Esophagus squamous epithelium (tissue), 5 donors: ENCODE results near the gene CTNNA2. TPM values are rescaled to one million over a fixed set of nuclear protein-coding genes. Genes with fewer than 3 reads are reported as not detected.

Source experiments
- DNase-seq: peaks from one replicate; lab custom pipeline; 2025; lab: John Stamatoyannopoulos, UW
- H3K27ac ChIP-seq, 4 donors: fragments of 200-600 bp; sonication (generic); one replicate each; pipeline ENCODE4 v1.5.1; 2016 to 2019; ENCODE audit warnings: mild to moderate bottlenecking in 1 of 4
- H3K27me3 ChIP-seq, 4 donors: fragments of 200-600 bp; sonication (generic); 1 replicate in 3 of 4; 2 replicates in 1 of 4; pipeline versions ENCODE4 v1.5.1 to v1.6.0; 2017 to 2021; ENCODE audit warnings: antibody characterized with exemption in 1 of 4
- H3K36me3 ChIP-seq, 3 donors: fragments of 200-600 bp; sonication (generic); one replicate each; pipeline ENCODE4 v1.5.1; 2016 to 2019
- H3K4me1 ChIP-seq, 3 donors: fragments of 200-600 bp; sonication (generic); one replicate each; pipeline ENCODE4 v1.5.1; 2017 to 2019
- H3K4me3 ChIP-seq, 4 donors: fragments of 200-600 bp; sonication (generic); 1 replicate in 3 of 4; 2 replicates in 1 of 4; pipeline ENCODE4 v1.5.1; 2016 to 2019; ENCODE audit warnings: mild to moderate bottlenecking in 2 of 4, moderate library complexity in 1 of 4
- H3K9me3 ChIP-seq, 3 donors: fragments of 200-600 bp; sonication (generic); one replicate each; pipeline ENCODE4 v1.5.1; 2016 to 2019
- POLR2A ChIP-seq, 4 donors: fragments of 450-650 bp; IDR thresholded peaks; one replicate each; pipeline ENCODE4 v1.6.1; 2017; ENCODE audit warnings: antibody characterized with exemption in 4 of 4, mild to moderate bottlenecking in 4 of 4, moderate library complexity in 3 of 4
- WGBS, 2 donors: methylation state at CpG; one replicate each; pipeline ENCODE4 v1.1.5; 2018; 5-methylcytosine and 5-hydroxymethylcytosine counted together
- intact Hi-C: fragments of 100-400 bp; cut with DNase I; formaldehyde crosslinking; loops from one replicate; pipeline ENCODE4 v1.15.0; 2022
- total RNA-seq, 4 donors: library from RNA; depleted of rRNA; stranded (reverse); fragments of >200 nt; gene quantifications; one replicate each; pipeline ENCODE4 v1.1.0, GENCODE V29; 2016
- TF ChIP-seq, protein P1 (sequence below), 6 experiments: fragments of 450-650 bp in 4 of 6; fragments of 200-600 bp in 2 of 6; sonication (generic) in 2 of 6; IDR thresholded peaks; one replicate each; pipeline ENCODE4 v1.5.1; 2016 to 2019; ENCODE audit warnings: antibody characterized with exemption in 6 of 6, mild to moderate bottlenecking in 4 of 6, moderate library complexity in 4 of 6
- donor health status: DM: yes; HTN: yes; CAD: no.

The CTNNA2 gene
- total RNA-seq, 4 donors from 2014 or later, result not detected

GRCh38 chr2:79861059-79861374 is 348.2 kb downstream of the CTNNA2 start:
- intact Hi-C loops, result no loop called here
- WGBS, 2 donors, result 19 to 24% methylated on average over 1 of the region's 1 CpG
- Histone ChIP-seq H3K27ac (no peak overlapping the region), H3K4me1 (no peaks in the 10 kb centered on the region), H3K9me3 (no peaks in the 10 kb centered on the region), H3K4me3 (no peak overlapping the region), H3K27me3 (no peaks in the 10 kb centered on the region), H3K36me3 (no peaks in the 10 kb centered on the region)
- TF ChIP-seq POLR2A (IDR thresholded peaks at IDR 0.05), result no peak
- TF ChIP-seq, protein P1, sequence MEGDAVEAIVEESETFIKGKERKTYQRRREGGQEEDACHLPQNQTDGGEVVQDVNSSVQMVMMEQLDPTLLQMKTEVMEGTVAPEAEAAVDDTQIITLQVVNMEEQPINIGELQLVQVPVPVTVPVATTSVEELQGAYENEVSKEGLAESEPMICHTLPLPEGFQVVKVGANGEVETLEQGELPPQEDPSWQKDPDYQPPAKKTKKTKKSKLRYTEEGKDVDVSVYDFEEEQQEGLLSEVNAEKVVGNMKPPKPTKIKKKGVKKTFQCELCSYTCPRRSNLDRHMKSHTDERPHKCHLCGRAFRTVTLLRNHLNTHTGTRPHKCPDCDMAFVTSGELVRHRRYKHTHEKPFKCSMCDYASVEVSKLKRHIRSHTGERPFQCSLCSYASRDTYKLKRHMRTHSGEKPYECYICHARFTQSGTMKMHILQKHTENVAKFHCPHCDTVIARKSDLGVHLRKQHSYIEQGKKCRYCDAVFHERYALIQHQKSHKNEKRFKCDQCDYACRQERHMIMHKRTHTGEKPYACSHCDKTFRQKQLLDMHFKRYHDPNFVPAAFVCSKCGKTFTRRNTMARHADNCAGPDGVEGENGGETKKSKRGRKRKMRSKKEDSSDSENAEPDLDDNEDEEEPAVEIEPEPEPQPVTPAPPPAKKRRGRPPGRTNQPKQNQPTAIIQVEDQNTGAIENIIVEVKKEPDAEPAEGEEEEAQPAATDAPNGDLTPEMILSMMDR (IDR thresholded peaks at IDR 0.05), result no peak
- no peak for DNase-seq

DNA sequence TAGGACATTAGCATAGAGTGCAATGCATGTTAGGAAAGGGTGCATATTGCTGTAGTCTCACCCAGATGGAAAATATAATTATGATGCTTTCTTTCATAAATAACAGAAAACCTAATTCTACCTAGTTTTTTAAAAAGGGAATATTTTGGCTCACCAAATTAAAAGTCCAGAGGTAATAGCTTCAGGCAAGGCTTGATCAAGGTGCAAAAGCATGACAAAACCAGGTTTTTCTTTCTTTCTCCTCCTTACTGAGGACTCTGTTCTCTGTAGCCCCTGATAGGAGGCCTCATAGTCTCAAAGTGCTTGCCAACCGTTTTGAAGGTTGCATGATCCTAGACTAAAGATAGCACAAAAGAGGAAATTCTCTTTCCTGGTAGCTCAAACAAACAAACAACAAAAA is 349.9 kb downstream of the CTNNA2 start:
- Histone ChIP-seq H3K4me3 (no peak overlapping the region), H3K9me3 (no peaks in the 10 kb centered on the region), H3K27ac (no peak overlapping the region), H3K4me1 (no peaks in the 10 kb centered on the region), H3K36me3 (no peaks in the 10 kb centered on the region), H3K27me3 (no peaks in the 10 kb centered on the region)
- 9 to 17% methylated on average over 1 of the region's 1 CpG for WGBS, 2 donors
- DNase-seq, result no peak
- no peak for TF ChIP-seq POLR2A (IDR thresholded peaks at IDR 0.05)
- TF ChIP-seq, protein P1 (IDR thresholded peaks at IDR 0.05), result no peak
- intact Hi-C loops, result no loop called here

DNA sequence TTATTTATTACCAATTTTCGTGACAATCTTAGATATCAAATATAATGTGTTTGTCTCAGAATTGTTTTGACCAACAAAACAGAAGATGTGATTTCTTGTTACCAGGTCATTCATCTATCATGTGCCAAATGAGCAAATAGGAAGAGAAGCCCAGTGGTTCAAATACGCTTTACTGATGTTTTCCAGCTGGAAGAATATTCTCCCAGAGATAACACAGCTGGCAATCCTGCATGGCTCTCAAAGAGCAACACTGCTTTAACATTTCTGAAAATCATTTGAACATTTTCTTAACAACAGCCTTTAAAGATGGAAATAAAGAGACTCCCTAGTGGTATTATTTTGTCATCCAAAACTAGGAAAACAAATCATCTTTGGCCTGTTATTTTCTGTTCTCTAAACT is 359.8 kb downstream of the CTNNA2 start:
- DNase-seq, result no peak
- intact Hi-C loops, result no loop called here
- WGBS, 2 donors, result 39 to 46% methylated on average over 2 of the region's 2 CpGs
- no peaks in the 10 kb centered on the region for H3K36me3 ChIP-seq
- H3K27ac ChIP-seq, result no peak overlapping the region
- no peak overlapping the region for H3K4me3 ChIP-seq
- no peaks in the 10 kb centered on the region for H3K4me1 ChIP-seq
- no peaks in the 10 kb centered on the region for H3K27me3 ChIP-seq
- no peak for TF ChIP-seq POLR2A (IDR thresholded peaks at IDR 0.05)
- TF ChIP-seq, protein P1 (IDR thresholded peaks at IDR 0.05), result no peak
- H3K9me3 ChIP-seq, result no peaks in the 10 kb centered on the region

DNA sequence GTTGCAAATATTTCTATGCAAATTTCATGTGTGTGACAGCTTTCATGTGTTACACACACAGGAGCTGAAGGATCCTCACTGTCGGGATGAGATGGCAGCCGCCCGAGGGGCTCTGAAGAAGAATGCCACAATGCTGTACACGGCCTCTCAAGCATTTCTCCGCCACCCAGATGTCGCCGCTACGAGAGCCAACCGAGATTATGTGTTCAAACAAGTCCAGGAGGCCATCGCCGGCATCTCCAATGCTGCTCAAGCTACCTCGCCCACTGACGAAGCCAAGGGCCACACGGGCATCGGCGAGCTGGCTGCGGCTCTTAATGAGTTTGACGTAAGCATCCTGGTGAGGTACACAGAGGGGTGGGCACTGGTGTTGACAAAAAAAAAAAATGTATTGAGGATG is 361.2 kb downstream of the CTNNA2 start:
- Histone ChIP-seq H3K27ac (no peak overlapping the region), H3K36me3 (no peaks in the 10 kb centered on the region), H3K4me3 (no peak overlapping the region), H3K9me3 (no peaks in the 10 kb centered on the region), H3K4me1 (no peaks in the 10 kb centered on the region), H3K27me3 (no peaks in the 10 kb centered on the region)
- no peak for DNase-seq
- TF ChIP-seq, protein P1 (IDR thresholded peaks at IDR 0.05), result no peak
- no peak for TF ChIP-seq POLR2A (IDR thresholded peaks at IDR 0.05)
- intact Hi-C loops, result no loop called here
- WGBS, 2 donors, result 86 to 88% methylated on average over 8 to 17 of the region's 18 CpGs

GRCh38 chr2:79876430-79876829 is 363.6 kb downstream of the CTNNA2 start:
- whole genome bisulfite sequencing, 2 donors, result 24 to 31% methylated on average over 3 of the region's 3 CpGs
- Histone ChIP-seq H3K4me1 (no peaks in the 10 kb centered on the region), H3K4me3 (no peak overlapping the region), H3K36me3 (no peaks in the 10 kb centered on the region), H3K27me3 (no peaks in the 10 kb centered on the region), H3K9me3 (no peaks in the 10 kb centered on the region), H3K27ac (no peak overlapping the region)
- intact Hi-C loops, result no loop called here
- TF ChIP-seq, protein P1 (IDR thresholded peaks at IDR 0.05), result no peak
- TF ChIP-seq POLR2A (IDR thresholded peaks at IDR 0.05), result no peak
- DNase-seq, result no peak
